ENCODE measurements around the gene DCTN4. TPM values are rescaled to one million over a fixed set of nuclear protein-coding genes. Genes with fewer than 3 reads are reported as not detected.

The DCTN4 gene
- polyA plus RNA-seq, 1 donor from 2014 or later = 10.5 TPM

GRCh38 chr5:150659360-150660107 lies 99.3 kb downstream of the DCTN4 start:
- Mint-ChIP-seq H3K9me3 (no peaks in the 10 kb centered on the region), H3K4me1 (peaks cover 0 to 12% (median 10%) of the 10 kb centered on the region in 3 donors), H3K27me3 (peaks cover 1% of the 10 kb centered on the region), H3K27ac (no peak overlapping the region), H3K36me3 (peaks cover 1% of the 10 kb centered on the region), H3K4me3 (no peak overlapping the region)

DNA sequence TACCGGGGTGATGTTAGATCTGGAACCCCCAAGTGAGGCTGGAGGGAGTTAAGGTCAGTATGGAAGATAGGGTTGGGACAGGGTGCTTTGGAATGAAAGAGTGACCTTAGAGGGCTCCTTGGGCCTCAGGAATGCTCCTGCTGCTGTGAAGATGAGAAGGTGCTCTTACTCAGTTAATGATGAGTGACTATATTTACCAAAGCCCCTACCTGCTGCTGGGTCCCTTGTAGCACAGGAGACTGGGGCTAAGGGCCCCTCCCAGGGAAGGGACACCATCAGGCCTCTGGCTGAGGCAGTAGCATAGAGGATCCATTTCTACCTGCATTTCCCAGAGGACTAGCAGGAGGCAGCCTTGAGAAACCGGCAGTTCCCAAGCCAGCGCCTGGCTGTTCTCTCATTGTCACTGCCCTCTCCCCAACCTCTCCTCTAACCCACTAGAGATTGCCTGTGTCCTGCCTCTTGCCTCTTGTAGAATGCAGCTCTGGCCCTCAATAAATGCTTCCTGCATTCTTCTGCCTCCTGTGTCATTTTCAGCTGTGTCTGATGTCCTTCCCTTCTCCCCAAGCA lies 100.0 kb downstream of the DCTN4 start:
- Mint-ChIP-seq H3K4me3 (peak overlapping the region in 2 of 4 donors; percentile 12 to 31), H3K27ac (peak overlapping the region in 1 of 3 donors; percentile 64)

More for the DNA sequence above, 100.0 kb downstream of the DCTN4 start:
- peaks cover 1% of the 10 kb centered on the region for H3K36me3 Mint-ChIP-seq
- no peaks in the 10 kb centered on the region for H3K9me3 Mint-ChIP-seq
- peaks cover 6 to 20% (median 16%) of the 10 kb centered on the region in 3 donors for H3K4me1 Mint-ChIP-seq
- peaks cover 1% of the 10 kb centered on the region for H3K27me3 Mint-ChIP-seq

Other genes starting within 250 kb of the DCTN4 start
- gene SYNPO, start 118.4 kb downstream of the DCTN4 start, polyA plus RNA-seq = 4.8 TPM
- not detected for gene MYOZ3, start 97.8 kb downstream of the DCTN4 start, polyA plus RNA-seq
- gene RBM22, start 58.0 kb downstream of the DCTN4 start, polyA plus RNA-seq = 69.5 TPM
- gene SMIM3, start 19.7 kb upstream of the DCTN4 start, polyA plus RNA-seq = 0.95 TPM
- not detected for gene IRGM, start 87.5 kb upstream of the DCTN4 start, polyA plus RNA-seq
- gene ZNF300, start 146.0 kb upstream of the DCTN4 start, polyA plus RNA-seq = 1.0 TPM

Data from IgD-negative memory B cell (primary cell).